GM12878 (cell line): Measurements from ENCODE around the gene HS3ST3B1. TPM values are rescaled to one million over a fixed set of nuclear protein-coding genes. Genes with fewer than 3 reads are reported as not detected.

Experiments used
- ATAC-seq: fragments of 200-7000 bp; cut with Tn5 transposase; 3 replicates; pipeline ENCODE4 v1.9.1; 2020; ENCODE audit warnings: mild to moderate bottlenecking, moderate library complexity
- BruUV-seq: library from RNA; stranded (reverse); fragments of 400-500 nt; replicated peaks from 2 replicates; lab custom pipeline; 2021; lab: Mats Ljungman, UMichigan
- CTCF ChIA-PET: fragments of 300-600 bp; sonication (Branson Sonifier 250); formaldehyde crosslinking; extraction: SDS; loops from one replicate; lab custom pipeline; 2021; ENCODE audit warnings: inconsistent platforms; lab: Yijun Ruan, JAX
- POLR2A ChIA-PET: fragments of 350-600 bp; formaldehyde crosslinking; extraction: SDS; loops from one replicate; lab custom pipeline; 2021; ENCODE audit warnings: inconsistent platforms; lab: Charles Lee
- RAD21 ChIA-PET: fragments of 300-600 bp; sonication (Branson Sonifier 250); formaldehyde crosslinking; loops from one replicate; lab custom pipeline; 2023; ENCODE audit warnings: antibody characterized with exemption; ENCODE audit not compliant: unreplicated experiment; lab: Charles Lee
- SMC1A ChIA-PET: fragments of 300-600 bp; sonication (Branson Sonifier 250); formaldehyde crosslinking; loops from one replicate; lab custom pipeline; 2023; ENCODE audit not compliant: unreplicated experiment, uncharacterized antibody; lab: Charles Lee
- DNase-seq: peaks from one replicate; pipeline ENCODE4 v3.0.0-alpha.2; 2011; ENCODE audit warnings: low read depth, low spot score
- FAIRE-seq: peaks from 3 replicates; lab custom pipeline; 2011; peaks lifted over from hg19 to GRCh38; lab: Jason Lieb, UNC
- H2AFZ ChIP-seq: 2 replicates; pipeline ENCODE4 v1.6.0; 2011; ENCODE audit warnings: low read depth, low read length, control low read depth; ENCODE audit not compliant: control insufficient read depth
- H3K27ac ChIP-seq: 2 replicates; pipeline ENCODE4 v1.5.1; 2011; ENCODE audit warnings: control low read depth; ENCODE audit not compliant: control insufficient read depth, insufficient read depth
- H3K27me3 ChIP-seq, 2 experiments: replicated peaks in 1 of 2; 2 replicates each; pipeline versions ENCODE4 v1.6.0 to v1.6.1; 2011; ENCODE audit warnings: low read length in 1 of 2; ENCODE audit not compliant: control insufficient read depth in 2 of 2, insufficient read depth in 2 of 2
- H3K36me3 ChIP-seq, 2 experiments: 2 replicates each; pipeline ENCODE4 v1.5.1; 2011; ENCODE audit warnings: low read length in 1 of 2; ENCODE audit not compliant: control insufficient read depth in 2 of 2, insufficient read depth in 2 of 2
- H3K4me1 ChIP-seq: 2 replicates; pipeline ENCODE4 v1.6.1; 2011; ENCODE audit warnings: mild to moderate bottlenecking, low read length, moderate library complexity, mixed read lengths; ENCODE audit not compliant: control insufficient read depth, insufficient read depth
- H3K4me2 ChIP-seq: 2 replicates; pipeline ENCODE4 v1.6.0; 2011; ENCODE audit warnings: control low read depth; ENCODE audit not compliant: control insufficient read depth, insufficient read depth
- H3K4me3 ChIP-seq: fragments of 200-600 bp; sonication (generic); 2 replicates; pipeline ENCODE4 v1.5.1; 2016
- H3K79me2 ChIP-seq: 2 replicates; pipeline ENCODE4 v1.6.0; 2011; ENCODE audit warnings: low read length; ENCODE audit not compliant: control insufficient read depth, insufficient read depth
- H3K9ac ChIP-seq: 2 replicates; pipeline ENCODE4 v1.8.0; 2011; ENCODE audit warnings: low read length, control low read depth, mixed read lengths; ENCODE audit not compliant: control insufficient read depth, insufficient read depth
- H3K9me3 ChIP-seq: replicated peaks from 3 replicates; pipeline ENCODE4 v1.5.1; 2011; ENCODE audit warnings: mild to moderate bottlenecking, low read length; ENCODE audit not compliant: control insufficient read depth, insufficient read depth
- H4K20me1 ChIP-seq: 2 replicates; pipeline ENCODE4 v1.6.0; 2011; ENCODE audit not compliant: control insufficient read depth, insufficient read depth
- CHD2 ChIP-seq: IDR thresholded peaks from 2 replicates; pipeline ENCODE4 v1.6.1; 2011; ENCODE audit warnings: low read depth, low read length, improper control_type of control experiment, borderline replicate concordance
- CHD4 ChIP-seq: fragments of 200-600 bp; sonication (generic); IDR thresholded peaks from 2 replicates; pipeline ENCODE4 v1.6.1; 2016; ENCODE audit warnings: mild to moderate bottlenecking
- E2F4 ChIP-seq: IDR thresholded peaks from 2 replicates; pipeline ENCODE4 v1.6.1; 2012; ENCODE audit warnings: low read depth, low read length, improper control_type of control experiment
- HSF1 ChIP-seq: fragments of 150-350 bp; IDR thresholded peaks from 2 replicates; pipeline ENCODE4 v1.6.1; 2014; ENCODE audit warnings: mild to moderate bottlenecking, low read depth, low read length
- NR2F1 ChIP-seq: fragments of 450-650 bp; conservative IDR thresholded peaks from 2 replicates; pipeline ENCODE4 v1.6.1; 2017; ENCODE audit warnings: mild to moderate bottlenecking
- WGBS: methylation state at CpG from one replicate; pipeline ENCODE4 v1.1.6; 2016; ENCODE audit warnings: low lambda C conversion rate; ENCODE audit not compliant: insufficient replicate concordance, insufficient coverage; ENCODE audit errors: missing lambda C conversion rate; 5-methylcytosine and 5-hydroxymethylcytosine counted together
- in situ Hi-C: fragments of 300-500 bp; cut with MboI; formaldehyde crosslinking; loops from 9 replicates; pipeline ENCODE4 v1.14.3; 2018; ENCODE audit warnings: mixed read lengths
- intact Hi-C: fragments of 100-400 bp; cut with micrococcal nuclease; formaldehyde crosslinking; loops from one replicate; pipeline ENCODE4 v1.14.2; 2022; ENCODE audit not compliant: unreplicated experiment
- polyA plus RNA-seq, 11 experiments: library from polyadenylated mRNA; depleted of rRNA in 4 of 11; unstranded in 6 of 11; stranded (reverse) in 5 of 11; fragments of >200 nt; fragmentation: Nextera tagmentation in 4 of 11; fragmentation: Illumina TruSeq in 1 of 11; extraction: Ambion mirVana in 4 of 11; extraction: Trizol in 1 of 11; gene quantifications; 1 replicate in 1 of 11; 2 replicates in 10 of 11; pipeline versions ENCODE4 v1.2.1 to v1.2.3, GENCODE V29; 2011 to 2016; ENCODE audit warnings: inconsistent platforms in 2 of 11, missing spikeins in 2 of 11, low read depth in 1 of 11
- total RNA-seq, 4 experiments: library from RNA; depleted of rRNA in 3 of 4; stranded (reverse); fragments of >200 nt in 3 of 4; fragmentation: Illumina TruSeq in 1 of 4; extraction: Trizol in 1 of 4; gene quantifications; 2 replicates each; pipeline versions ENCODE4 v1.2.1 to v1.2.3, GENCODE V29; 2013 to 2021

The HS3ST3B1 gene
- total and polyA plus RNA-seq, 10 of the 15 experiments (the other 5 are each of a cell fraction or from before 2014, with no cell fraction given): 0.03 to 0.14 (median 0.06) TPM; not detected in 3

GRCh38 chr17:14353861-14354474 is 53.1 kb downstream of the HS3ST3B1 start (continued):
- TF ChIP-seq CHD2: no peak
- no peak for TF ChIP-seq HSF1
- no peak for TF ChIP-seq NR2F1

GRCh38 chr17:14354807-14355206 is 53.9 kb downstream of the HS3ST3B1 start:
- no peak for FAIRE-seq
- POLR2A ChIA-PET: interaction anchor here (0.6 kb wide), 1 partner anchor 645 kb away, joined by 5 read pairs; no protein-coding TSS in a partner anchor
- no peak for DNase-seq
- BruUV-seq: no TSS peak
- H3K36me3 ChIP-seq: no peaks in the 10 kb centered on the region
- no peak overlapping the region for H3K4me2 ChIP-seq
- CTCF ChIA-PET: no interaction called here
- ATAC-seq: no peak
- SMC1A ChIA-PET: no interaction called here
- TF ChIP-seq E2F4: no peak
- TF ChIP-seq CHD4: no peak
- intact Hi-C loops (no loop called here), in situ Hi-C loops (no loop called here)
- H3K9me3 ChIP-seq: no peaks in the 10 kb centered on the region
- peaks cover 7% of the 10 kb centered on the region for H3K4me1 ChIP-seq
- no peaks in the 10 kb centered on the region for H3K79me2 ChIP-seq
- no peak overlapping the region for H3K27ac ChIP-seq
- WGBS: 17% methylated on average over 2 of the region's 2 CpGs
- no peak overlapping the region for H3K4me3 ChIP-seq
- no peak overlapping the region for H3K9ac ChIP-seq
- no peaks in the 10 kb centered on the region for H3K27me3 ChIP-seq
- no peaks in the 10 kb centered on the region for H4K20me1 ChIP-seq
- no peak overlapping the region for H2AFZ ChIP-seq
- RAD21 ChIA-PET: no interaction called here
